Lower lobe of right lung (tissue), 2 donors: ENCODE data around the gene ACKR2. TPM values are rescaled to one million over a fixed set of nuclear protein-coding genes. Genes with fewer than 3 reads are reported as not detected.
"Not testable (repeated sequence)": the region's sequence is repeated elsewhere in the genome, so short reads cannot be mapped to it uniquely, and the experiment has no call there.

Source experiments
- ATAC-seq, 2 donors: fragments of 200-7000 bp; cut with Tn5 transposase; one replicate each; pipeline ENCODE4 v1.9.1; 2020 to 2022; ENCODE audit warnings: mild to moderate bottlenecking in 2 of 2, moderate library complexity in 2 of 2
- DNase-seq: peaks from one replicate; pipeline ENCODE4 v3.0.0-alpha.2; 2020
- H3K27ac ChIP-seq: fragments of 200-600 bp; one replicate; pipeline ENCODE4 v1.8.0; 2022
- H3K27me3 ChIP-seq: fragments of 200-600 bp; one replicate; pipeline ENCODE4 v1.8.0; 2022; ENCODE audit warnings: low read depth
- H3K36me3 ChIP-seq: fragments of 200-600 bp; one replicate; pipeline ENCODE4 v1.8.0; 2022; ENCODE audit warnings: mild to moderate bottlenecking
- H3K4me1 ChIP-seq: fragments of 200-600 bp; one replicate; pipeline ENCODE4 v1.8.0; 2022
- H3K4me3 ChIP-seq: fragments of 200-600 bp; one replicate; pipeline ENCODE4 v1.8.0; 2022; ENCODE audit warnings: mild to moderate bottlenecking
- H3K9me3 ChIP-seq: fragments of 200-600 bp; one replicate; pipeline ENCODE4 v1.8.0; 2022
- CTCF ChIP-seq: fragments of 200-600 bp; IDR thresholded peaks from one replicate; pipeline ENCODE4 v1.8.0; 2022; ENCODE audit warnings: antibody characterized with exemption, mild to moderate bottlenecking
- intact Hi-C: fragments of 100-400 bp; cut with DNase I; formaldehyde crosslinking; loops from one replicate; pipeline ENCODE4 v1.11.0; 2022
- total RNA-seq: library from RNA; stranded (reverse); fragmentation: NEBNext Ultra II Directional; extraction: Animal tissue kit (Norgen Biotek cat#: 25700); gene quantifications from one replicate; pipeline ENCODE4 v1.2.1, GENCODE V29; 2021
- donor health status: DM: no; HTN: yes; CAD: no; lungs with severe emphysema.

The ACKR2 gene
- total RNA-seq, 1 donor from 2014 or later: 5.3 TPM

DNA sequence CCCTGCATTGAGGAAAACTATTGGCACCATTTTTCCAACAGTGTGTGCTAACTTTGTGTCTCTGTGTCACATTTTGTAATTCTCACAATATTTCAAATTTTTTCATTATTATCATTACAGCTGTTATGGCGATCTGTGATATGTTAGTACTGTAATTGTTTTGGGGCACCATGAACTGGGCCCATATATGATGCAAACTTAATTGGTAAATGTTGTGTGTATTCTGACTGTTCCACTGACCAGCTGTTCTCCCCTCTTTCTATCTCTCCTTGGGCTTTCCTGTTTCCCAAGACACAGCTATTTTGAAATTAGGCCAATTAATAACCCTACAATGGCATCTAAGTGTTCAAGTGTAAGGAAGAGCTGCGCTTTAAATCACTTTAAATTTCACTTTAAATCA, 68.6 kb downstream of the ACKR2 start:
- H3K27ac ChIP-seq: no peak overlapping the region
- no peak for DNase-seq
- H3K9me3 ChIP-seq: no peaks in the 10 kb centered on the region
- TF ChIP-seq CTCF: no peak
- H3K27me3 ChIP-seq: no peaks in the 10 kb centered on the region
- no peaks in the 10 kb centered on the region for H3K36me3 ChIP-seq
- no peak for ATAC-seq
- H3K4me3 ChIP-seq: no peak overlapping the region
- intact Hi-C loops: no loop called here
- H3K4me1 ChIP-seq: peaks cover 5% of the 10 kb centered on the region

- peak overlapping the region; percentile 81 for H3K4me3 ChIP-seq
Measured at GRCh38 chr3:42880183-42880582, 70.9 kb downstream of the ACKR2 start.

GRCh38 chr3:42880601-42881451, 71.6 kb downstream of the ACKR2 start:
- Histone ChIP-seq H3K36me3 (no peaks in the 10 kb centered on the region), H3K9me3 (no peaks in the 10 kb centered on the region), H3K27ac (peak overlapping the region; percentile 81), H3K4me1 (peaks cover 5% of the 10 kb centered on the region), H3K4me3 (peak overlapping the region; percentile 81), H3K27me3 (no peaks in the 10 kb centered on the region)
- DNase-seq (peak; percentile 91), ATAC-seq (peak; percentile 99)
- TF ChIP-seq CTCF: peak; percentile 96
- intact Hi-C loops: no loop called here

More at GRCh38 chr3:42880183-42880582, 70.9 kb downstream of the ACKR2 start:
- ATAC-seq: peak in 1 of 2 donors; percentile 6
- DNase-seq: no peak
- no peak overlapping the region for H3K27ac ChIP-seq
- intact Hi-C loops: no loop called here
- H3K4me1 ChIP-seq: peaks cover 5% of the 10 kb centered on the region
- no peak for TF ChIP-seq CTCF
- H3K36me3 ChIP-seq: no peaks in the 10 kb centered on the region
- no peaks in the 10 kb centered on the region for H3K9me3 ChIP-seq
- H3K27me3 ChIP-seq: no peaks in the 10 kb centered on the region

DNA sequence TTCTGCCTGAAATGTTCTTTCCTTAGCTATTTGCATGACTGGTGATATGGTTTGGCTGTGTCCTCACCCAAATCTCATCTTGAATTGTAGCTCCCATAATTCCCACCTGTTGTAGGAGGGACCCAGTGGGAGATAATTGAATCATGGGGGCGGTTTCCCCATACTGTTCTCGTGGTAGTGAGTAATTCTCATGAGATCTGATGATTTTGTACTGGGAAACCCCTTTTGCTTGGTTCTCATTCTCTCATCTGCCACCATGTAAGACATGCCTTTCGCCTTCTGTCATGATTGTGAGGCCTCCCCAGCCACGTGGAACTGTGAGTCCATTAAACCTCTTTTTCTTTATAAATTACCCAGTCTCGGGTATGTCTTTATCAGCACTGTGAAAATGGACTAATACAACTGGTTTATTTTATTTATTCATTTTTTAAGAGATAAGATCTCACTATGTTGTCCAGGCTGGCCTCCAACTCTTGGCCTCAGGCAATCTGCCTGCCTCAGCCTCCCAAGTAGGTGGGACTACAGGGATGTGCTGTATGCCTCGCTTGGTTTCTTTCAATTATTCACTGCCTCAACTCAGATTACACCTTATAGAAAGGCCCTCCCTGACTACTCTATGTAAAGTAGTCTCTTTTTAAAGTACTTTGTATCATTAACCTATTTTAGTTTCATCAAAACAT, 74.1 kb downstream of the ACKR2 start:
- H3K27me3 ChIP-seq, H3K4me3 ChIP-seq, intact Hi-C loops, H3K9me3 ChIP-seq, DNase-seq, H3K27ac ChIP-seq, ATAC-seq, H3K4me1 ChIP-seq, H3K36me3 ChIP-seq: not testable (repeated sequence)

- peaks cover 5% of the 10 kb centered on the region for H3K4me1 ChIP-seq
- TF ChIP-seq CTCF: no peak
- no peak overlapping the region for H3K27ac ChIP-seq
- H3K36me3 ChIP-seq: no peaks in the 10 kb centered on the region
- intact Hi-C loops: no loop called here
- DNase-seq (no peak), ATAC-seq (no peak)
- no peak overlapping the region for H3K4me3 ChIP-seq
- no peaks in the 10 kb centered on the region for H3K27me3 ChIP-seq
- no peaks in the 10 kb centered on the region for H3K9me3 ChIP-seq
Measured at GRCh38 chr3:42884324-42884723, 75.1 kb downstream of the ACKR2 start.
